IMR-90 (cell line): ENCODE measurements around the gene SEC14L1. TPM values are rescaled to one million over a fixed set of nuclear protein-coding genes. Genes with fewer than 3 reads are reported as not detected.

Source experiments
- ATAC-seq: fragments of 200-7000 bp; cut with Tn5 transposase; 2 replicates; pipeline ENCODE4 v1.9.1; 2020; ENCODE audit warnings: low read depth, mild to moderate bottlenecking, moderate library complexity
- BruUV-seq: library from RNA; stranded (reverse); fragments of 400-500 nt; replicated peaks from 2 replicates; lab custom pipeline; 2021; lab: Mats Ljungman, UMichigan
- CTCF ChIA-PET: fragments of 300-600 bp; formaldehyde crosslinking; extraction: SDS; loops from one replicate; lab custom pipeline; 2021; ENCODE audit warnings: antibody characterized with exemption; lab: Yijun Ruan, JAX
- POLR2A ChIA-PET: fragments of 300-600 bp; sonication (Branson Sonifier 250); formaldehyde crosslinking; loops from one replicate; lab custom pipeline; 2022; ENCODE audit warnings: antibody characterized with exemption; ENCODE audit not compliant: unreplicated experiment; lab: Charles Lee
- DNase-seq: peaks from one replicate; pipeline ENCODE4 v3.0.0; 2013
- H2AFZ ChIP-seq: replicated peaks from 2 replicates; pipeline ENCODE3; 2013; ENCODE audit warnings: low read length, mild to moderate bottlenecking; ENCODE audit not compliant: poor library complexity
- H2AK5ac ChIP-seq: 2 replicates; pipeline ENCODE4 v1.6.1; 2013; ENCODE audit warnings: low read depth, low read length, inconsistent platforms
- H2AK9ac ChIP-seq: replicated peaks from 2 replicates; pipeline ENCODE3; 2013; ENCODE audit warnings: mild to moderate bottlenecking, low read depth, low read length, moderate library complexity; ENCODE audit not compliant: poor library complexity
- H2BK120ac ChIP-seq: 2 replicates; pipeline ENCODE4 v1.6.1; 2013; ENCODE audit warnings: low read depth, low read length, inconsistent platforms
- H2BK15ac ChIP-seq: 3 replicates; pipeline ENCODE4 v1.6.1; 2013; ENCODE audit warnings: low read depth, low read length, inconsistent platforms
- H2BK20ac ChIP-seq: 2 replicates; pipeline ENCODE4 v1.6.1; 2013; ENCODE audit warnings: low read depth, mild to moderate bottlenecking, inconsistent platforms, low read length, moderate library complexity
- H2BK5ac ChIP-seq: 2 replicates; pipeline ENCODE4 v1.6.1; 2013; ENCODE audit warnings: mild to moderate bottlenecking, low read depth, low read length, inconsistent platforms; ENCODE audit not compliant: poor library complexity, severe bottlenecking
- H3K14ac ChIP-seq: replicated peaks from 2 replicates; pipeline ENCODE4 v1.6.1; 2013; ENCODE audit warnings: low read depth, low read length, inconsistent platforms
- H3K18ac ChIP-seq: 2 replicates; pipeline ENCODE4 v1.6.1; 2013; ENCODE audit warnings: low read depth, low read length, control low read depth
- H3K23ac ChIP-seq: 2 replicates; pipeline ENCODE4 v1.6.1; 2013; ENCODE audit warnings: low read depth, low read length, inconsistent platforms
- H3K27ac ChIP-seq: 2 replicates; pipeline ENCODE4 v1.5.1; 2013; ENCODE audit warnings: mild to moderate bottlenecking, control low read depth, low read length; ENCODE audit not compliant: insufficient read depth
- H3K27me3 ChIP-seq: 2 replicates; pipeline ENCODE4 v1.6.1; 2013; ENCODE audit warnings: low read length; ENCODE audit not compliant: control insufficient read depth, insufficient read depth
- H3K36me3 ChIP-seq: 2 replicates; pipeline ENCODE4 v1.6.1; 2013; ENCODE audit warnings: low read length, mixed read lengths; ENCODE audit not compliant: control insufficient read depth, insufficient read depth
- H3K4ac ChIP-seq: 2 replicates; pipeline ENCODE4 v1.6.1; 2013; ENCODE audit warnings: low read depth, low read length, inconsistent platforms
- H3K4me1 ChIP-seq: 2 replicates; pipeline ENCODE4 v1.6.1; 2013; ENCODE audit warnings: low read length, mixed read lengths; ENCODE audit not compliant: control insufficient read depth, insufficient read depth
- H3K4me2 ChIP-seq: 2 replicates; pipeline ENCODE4 v1.6.1; 2013; ENCODE audit warnings: low read depth, mild to moderate bottlenecking, control low read depth, low read length, moderate library complexity
- H3K4me3 ChIP-seq: 2 replicates; pipeline ENCODE4 v1.5.1; 2013; ENCODE audit warnings: low read depth, mild to moderate bottlenecking, control low read depth, low read length, moderate library complexity; ENCODE audit not compliant: insufficient read depth
- H3K56ac ChIP-seq: 2 replicates; pipeline ENCODE4 v1.6.1; 2013; ENCODE audit warnings: low read length, inconsistent platforms; ENCODE audit not compliant: insufficient read depth; ENCODE audit errors: extremely low read depth
- H3K79me1 ChIP-seq, 2 experiments: 2 replicates each; pipeline ENCODE4 v1.6.1; 2013; ENCODE audit warnings: low read length in 2 of 2, inconsistent platforms in 1 of 2, low read depth in 1 of 2
- H3K9ac ChIP-seq: 2 replicates; pipeline ENCODE4 v1.6.1; 2013; ENCODE audit warnings: low read depth, low read length, control low read depth
- H3K9me1 ChIP-seq: 2 replicates; pipeline ENCODE4 v1.6.1; 2013; ENCODE audit warnings: low read length, inconsistent platforms; ENCODE audit not compliant: insufficient read depth
- H3K9me3 ChIP-seq: 2 replicates; pipeline ENCODE4 v1.6.1; 2013; ENCODE audit warnings: low read length; ENCODE audit not compliant: control insufficient read depth, insufficient read depth
- H4K20me1 ChIP-seq: 2 replicates; pipeline ENCODE4 v1.6.1; 2013; ENCODE audit warnings: low read length, inconsistent platforms; ENCODE audit not compliant: insufficient read depth
- H4K5ac ChIP-seq: 2 replicates; pipeline ENCODE4 v1.6.1; 2013; ENCODE audit warnings: mild to moderate bottlenecking, low read depth, low read length, control low read depth
- H4K8ac ChIP-seq, 2 experiments: 2 replicates each; pipeline ENCODE4 v1.6.1; 2013; ENCODE audit warnings: low read depth in 2 of 2, low read length in 2 of 2, control low read depth in 1 of 2, inconsistent platforms in 1 of 2
- H4K91ac ChIP-seq: 2 replicates; pipeline ENCODE4 v1.6.1; 2013; ENCODE audit warnings: low read depth, low read length, inconsistent platforms; ENCODE audit not compliant: insufficient read depth
- CHD1 ChIP-seq: IDR thresholded peaks from 2 replicates; pipeline ENCODE4 v1.6.1; 2012; ENCODE audit warnings: low read depth, low read length, improper control_type of control experiment
- FOS ChIP-seq: fragments of 150-350 bp; IDR thresholded peaks from 2 replicates; pipeline ENCODE4 v1.6.1; 2016; ENCODE audit warnings: low read depth, low read length
- MAFK ChIP-seq: IDR thresholded peaks from 2 replicates; pipeline ENCODE4 v1.6.1; 2012; ENCODE audit warnings: low read depth, low read length, improper control_type of control experiment
- NFE2L2 ChIP-seq: fragments of 150-350 bp; IDR thresholded peaks from 2 replicates; pipeline ENCODE4 v1.6.1; 2016; ENCODE audit warnings: low read depth, mild to moderate bottlenecking, low read length
- POLR2A ChIP-seq: IDR thresholded peaks from 2 replicates; pipeline ENCODE4 v1.6.1; 2012; ENCODE audit warnings: mild to moderate bottlenecking, low read depth, low read length
- RAD21 ChIP-seq: IDR thresholded peaks from 2 replicates; pipeline ENCODE4 v1.6.1; 2012; ENCODE audit warnings: low read length, improper control_type of control experiment
- RCOR1 ChIP-seq: IDR thresholded peaks from 2 replicates; pipeline ENCODE4 v1.6.1; 2012; ENCODE audit warnings: mild to moderate bottlenecking, low read length, improper control_type of control experiment; ENCODE audit not compliant: insufficient replicate concordance
- RFX5 ChIP-seq: IDR thresholded peaks from 2 replicates; pipeline ENCODE4 v1.8.0; 2012; ENCODE audit warnings: low read depth, mild to moderate bottlenecking, low read length, moderate library complexity
- SMC3 ChIP-seq: fragments of 150-350 bp; IDR thresholded peaks from 2 replicates; pipeline ENCODE4 v1.6.1; 2016; ENCODE audit warnings: low read depth, mild to moderate bottlenecking, antibody characterized with exemption, low read length, moderate library complexity
- WGBS, 2 experiments: methylation state at CpG; one replicate each; pipeline versions ENCODE4 v1.1.5 to v1.1.7; 2013; ENCODE audit warnings: missing lambda C conversion rate in 2 of 2; ENCODE audit not compliant: insufficient read length in 1 of 2; ENCODE audit errors: extremely low coverage in 2 of 2; 5-methylcytosine and 5-hydroxymethylcytosine counted together
- dilution Hi-C: fragments of 300-500 bp; cut with HindIII; formaldehyde crosslinking; loops from one replicate; pipeline ENCODE4 v1.14.3; 2018; ENCODE audit warnings: low sequenced_read_pairs; ENCODE audit not compliant: unreplicated experiment
- in situ Hi-C: fragments of 300-500 bp; cut with MboI; formaldehyde crosslinking; loops from 3 replicates; pipeline ENCODE4 v1.14.3; 2019; ENCODE audit warnings: low sequenced_read_pairs, inconsistent platforms, mixed read lengths
- intact Hi-C: fragments of 100-400 bp; cut with micrococcal nuclease; formaldehyde crosslinking; loops from 2 replicates; pipeline ENCODE4 v1.10.0; 2022
- polyA plus RNA-seq, 3 experiments: library from polyadenylated mRNA; depleted of rRNA; stranded (reverse); fragments of >200 nt; gene quantifications; 2 replicates each; pipeline ENCODE4 v1.2.3, GENCODE V29; 2012; ENCODE audit warnings: low replicate concordance in 1 of 3
- total RNA-seq: library from RNA; depleted of rRNA; stranded (reverse); fragments of >200 nt; gene quantifications from 2 replicates; pipeline ENCODE4 v1.2.3, GENCODE V29; 2012
- TF ChIP-seq, protein P1 (sequence below): conservative IDR thresholded peaks from 2 replicates; pipeline ENCODE4 v1.5.1; 2012; ENCODE audit warnings: mild to moderate bottlenecking, low read depth, low read length, improper control_type of control experiment
- TF ChIP-seq, protein P2 (sequence below): fragments of 150-350 bp; IDR thresholded peaks from 2 replicates; pipeline ENCODE4 v1.6.1; 2017; ENCODE audit warnings: mild to moderate bottlenecking, antibody characterized with exemption, low read length, low read depth
- TF ChIP-seq, protein P3 (sequence below): fragments of 150-350 bp; IDR thresholded peaks from 2 replicates; pipeline ENCODE4 v1.6.1; 2016; ENCODE audit warnings: low read depth, mild to moderate bottlenecking, low read length, moderate library complexity, borderline replicate concordance

The SEC14L1 gene
- total and polyA plus RNA-seq, 2 of the 4 experiments (the other 2 are of a cell fraction), result 24.9 to 35.8 TPM

DNA sequence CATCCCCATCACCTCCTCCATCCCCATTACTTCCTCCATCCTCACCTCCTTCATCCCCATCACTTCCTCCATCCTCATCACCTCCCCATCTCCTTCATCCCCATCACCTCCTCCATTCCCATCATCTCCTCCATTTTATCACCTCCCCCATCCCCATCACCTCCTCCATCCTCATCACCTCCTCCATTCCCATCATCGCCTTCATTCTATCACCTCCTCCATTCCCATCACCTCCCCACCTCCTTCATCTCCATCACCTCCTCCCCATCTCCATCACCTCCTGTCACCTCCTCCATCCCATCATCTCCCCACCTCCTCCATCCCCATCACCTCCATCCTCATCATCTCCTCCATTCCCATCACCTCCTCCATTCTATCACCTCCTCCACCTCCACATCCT is 116.4 kb downstream of the SEC14L1 start:
- peak overlapping the region; percentile 84 for H2AK5ac ChIP-seq
- no peak overlapping the region for H3K18ac ChIP-seq
- peak overlapping the region; percentile 50; the same call in 1 of the 2 replicates for H4K91ac ChIP-seq
- no peak overlapping the region for H2BK20ac ChIP-seq
- H3K4me3 ChIP-seq, result no peak overlapping the region
- ATAC-seq (no peak), DNase-seq (no peak)
- H4K5ac ChIP-seq, result no peak overlapping the region
- H3K56ac ChIP-seq, result no peak overlapping the region
- in situ Hi-C loops, result no loop called here
- H3K27ac ChIP-seq, result no peak overlapping the region
- H4K8ac ChIP-seq, result peak overlapping the region in 1 of 2 experiments; percentile 36; a peak in 1 of 4 replicates
- BruUV-seq, result no TSS peak
- H3K23ac ChIP-seq, result no peak overlapping the region
- H3K4ac ChIP-seq, result peak overlapping the region; percentile 26; the same call in 1 of the 2 replicates
- H2AK9ac ChIP-seq, result no peak overlapping the region
- intact Hi-C loops, result no loop called here
- H2BK15ac ChIP-seq, result peak overlapping the region; percentile 32; the same call in 1 of the 3 replicates
- H3K9me3 ChIP-seq, result no peaks in the 10 kb centered on the region
- H3K14ac ChIP-seq, result no peak overlapping the region
- peaks cover 17% of the 10 kb centered on the region for H3K9me1 ChIP-seq
- ChIA-PET CTCF (no interaction called here), POLR2A (no interaction called here)
- H3K36me3 ChIP-seq, result no peaks in the 10 kb centered on the region
- peaks cover 29% of the 10 kb centered on the region for H3K4me1 ChIP-seq
- H3K4me2 ChIP-seq, result no peak overlapping the region
- H2BK5ac ChIP-seq, result no peak overlapping the region
- H2AFZ ChIP-seq, result no peak overlapping the region
- dilution Hi-C loops, result no loop called here
- H4K20me1 ChIP-seq, result no peaks in the 10 kb centered on the region
- no peaks in the 10 kb centered on the region for H3K27me3 ChIP-seq
- no peak for TF ChIP-seq SMC3
- no peak for TF ChIP-seq RCOR1
- no peak for TF ChIP-seq RAD21
- TF ChIP-seq, protein P1, sequence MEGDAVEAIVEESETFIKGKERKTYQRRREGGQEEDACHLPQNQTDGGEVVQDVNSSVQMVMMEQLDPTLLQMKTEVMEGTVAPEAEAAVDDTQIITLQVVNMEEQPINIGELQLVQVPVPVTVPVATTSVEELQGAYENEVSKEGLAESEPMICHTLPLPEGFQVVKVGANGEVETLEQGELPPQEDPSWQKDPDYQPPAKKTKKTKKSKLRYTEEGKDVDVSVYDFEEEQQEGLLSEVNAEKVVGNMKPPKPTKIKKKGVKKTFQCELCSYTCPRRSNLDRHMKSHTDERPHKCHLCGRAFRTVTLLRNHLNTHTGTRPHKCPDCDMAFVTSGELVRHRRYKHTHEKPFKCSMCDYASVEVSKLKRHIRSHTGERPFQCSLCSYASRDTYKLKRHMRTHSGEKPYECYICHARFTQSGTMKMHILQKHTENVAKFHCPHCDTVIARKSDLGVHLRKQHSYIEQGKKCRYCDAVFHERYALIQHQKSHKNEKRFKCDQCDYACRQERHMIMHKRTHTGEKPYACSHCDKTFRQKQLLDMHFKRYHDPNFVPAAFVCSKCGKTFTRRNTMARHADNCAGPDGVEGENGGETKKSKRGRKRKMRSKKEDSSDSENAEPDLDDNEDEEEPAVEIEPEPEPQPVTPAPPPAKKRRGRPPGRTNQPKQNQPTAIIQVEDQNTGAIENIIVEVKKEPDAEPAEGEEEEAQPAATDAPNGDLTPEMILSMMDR, result no peak
- TF ChIP-seq POLR2A, result no peak
- TF ChIP-seq NFE2L2, result no peak
- TF ChIP-seq, protein P2, sequence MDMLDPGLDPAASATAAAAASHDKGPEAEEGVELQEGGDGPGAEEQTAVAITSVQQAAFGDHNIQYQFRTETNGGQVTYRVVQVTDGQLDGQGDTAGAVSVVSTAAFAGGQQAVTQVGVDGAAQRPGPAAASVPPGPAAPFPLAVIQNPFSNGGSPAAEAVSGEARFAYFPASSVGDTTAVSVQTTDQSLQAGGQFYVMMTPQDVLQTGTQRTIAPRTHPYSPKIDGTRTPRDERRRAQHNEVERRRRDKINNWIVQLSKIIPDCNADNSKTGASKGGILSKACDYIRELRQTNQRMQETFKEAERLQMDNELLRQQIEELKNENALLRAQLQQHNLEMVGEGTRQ, result no peak
- no peak for TF ChIP-seq MAFK
- TF ChIP-seq FOS, result no peak
- TF ChIP-seq, protein P3, sequence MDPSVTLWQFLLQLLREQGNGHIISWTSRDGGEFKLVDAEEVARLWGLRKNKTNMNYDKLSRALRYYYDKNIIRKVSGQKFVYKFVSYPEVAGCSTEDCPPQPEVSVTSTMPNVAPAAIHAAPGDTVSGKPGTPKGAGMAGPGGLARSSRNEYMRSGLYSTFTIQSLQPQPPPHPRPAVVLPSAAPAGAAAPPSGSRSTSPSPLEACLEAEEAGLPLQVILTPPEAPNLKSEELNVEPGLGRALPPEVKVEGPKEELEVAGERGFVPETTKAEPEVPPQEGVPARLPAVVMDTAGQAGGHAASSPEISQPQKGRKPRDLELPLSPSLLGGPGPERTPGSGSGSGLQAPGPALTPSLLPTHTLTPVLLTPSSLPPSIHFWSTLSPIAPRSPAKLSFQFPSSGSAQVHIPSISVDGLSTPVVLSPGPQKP, result no peak
- TF ChIP-seq CHD1, result no peak
- no peak for TF ChIP-seq RFX5
- H3K79me1 ChIP-seq, result peaks cover 3% of the 10 kb centered on the region in 2 experiments; a peak in 2 of 4 replicates
- WGBS, 2 experiments, result 100% methylated on average over 1 of the region's 1 CpG
- no peak overlapping the region for H3K9ac ChIP-seq
- 0 out of 2 replicates have a peak overlapping the region, but pooled peaks have one; percentile 73 for H2BK120ac ChIP-seq
